ENCODE measurements around the gene ZNF267.
"Not testable (repeated sequence)": the region's sequence is repeated elsewhere in the genome, so short reads cannot be mapped to it uniquely, and the experiment has no call there.

Gene ZNF267

GRCh38 chr16:31873556-31874365 is at the start of gene ZNF267:
Gene ZNF267, plus strand, starts transcription at chr16:31873807. Its CDS starts 160 bp downstream, at chr16:31873967.
- peak; percentile 90 for DNase-seq (ENCODE audit: low read depth, low spot score)

- DNase-seq (ENCODE audit: low read depth, low spot score) = no peak
Measured at GRCh38 chr16:31833047-31833446, 40.6 kb upstream of the ZNF267 start.

- DNase-seq (ENCODE audit: low read depth, low spot score) = not testable (repeated sequence)
Measured at GRCh38 chr16:31836396-31836795, 37.2 kb upstream of the ZNF267 start.

- DNase-seq (ENCODE audit: low read depth, low spot score) = no peak
Measured at GRCh38 chr16:31842864-31843263, 30.7 kb upstream of the ZNF267 start.

GRCh38 chr16:31848572-31848971 is 25.0 kb upstream of the ZNF267 start:
- DNase-seq (ENCODE audit: low read depth, low spot score) = not testable (repeated sequence)

- no peak for DNase-seq (ENCODE audit: low read depth, low spot score)
Measured at GRCh38 chr16:31853291-31853690, 20.3 kb upstream of the ZNF267 start.

- DNase-seq (ENCODE audit: low read depth, low spot score) = no peak
Measured at GRCh38 chr16:31860508-31860907, 13.1 kb upstream of the ZNF267 start.

- DNase-seq (ENCODE audit: low read depth, low spot score) = no peak
Measured at GRCh38 chr16:31861455-31861854, 12.2 kb upstream of the ZNF267 start.

- DNase-seq (ENCODE audit: low read depth, low spot score) = no peak
Measured at GRCh38 chr16:31862761-31863160, 10.8 kb upstream of the ZNF267 start.

GRCh38 chr16:31868164-31868563 is 5.4 kb upstream of the ZNF267 start:
- no peak for DNase-seq (ENCODE audit: low read depth, low spot score)

- peak; percentile 80 for DNase-seq (ENCODE audit: low read depth, low spot score)
Measured at GRCh38 chr16:31868691-31869167, 4.9 kb upstream of the ZNF267 start.

GRCh38 chr16:31869511-31870201 is 4.0 kb upstream of the ZNF267 start:
- peak; percentile 65 for DNase-seq (ENCODE audit: low read depth, low spot score)

- DNase-seq (ENCODE audit: low read depth, low spot score) = no peak
Measured at GRCh38 chr16:31870809-31871208, 2.8 kb upstream of the ZNF267 start.

GRCh38 chr16:31871510-31871909 is 2.1 kb upstream of the ZNF267 start:
- DNase-seq (ENCODE audit: low read depth, low spot score) = no peak

- no peak for DNase-seq (ENCODE audit: low read depth, low spot score)
Measured at GRCh38 chr16:31872201-31872600, 1.4 kb upstream of the ZNF267 start.

- DNase-seq (ENCODE audit: low read depth, low spot score) = peak; percentile 20
Measured at GRCh38 chr16:31874366-31875111, 932 bp downstream of the ZNF267 start.

- DNase-seq (ENCODE audit: low read depth, low spot score) = no peak
Measured at GRCh38 chr16:31875112-31875803, 1.7 kb downstream of the ZNF267 start.

GRCh38 chr16:31875928-31876547 is 2.4 kb downstream of the ZNF267 start:
- DNase-seq (ENCODE audit: low read depth, low spot score) = no peak

GRCh38 chr16:31876951-31877828 is 3.6 kb downstream of the ZNF267 start:
- DNase-seq (ENCODE audit: low read depth, low spot score) = peak; percentile 48
